GM23338 (cell line): Measurements from ENCODE around the gene VPREB3.

ENCODE experiments used
- CREB1 ChIP-seq: fragments of 250-450 bp; sonication (Bioruptor Pico); IDR thresholded peaks from 2 replicates; pipeline ENCODE4 v1.5.0; 2020; ENCODE audit warnings: low read depth, mild to moderate bottlenecking, moderate library complexity
- EZH2 ChIP-seq: fragments of 200-600 bp; sonication (generic); IDR thresholded peaks from one replicate; pipeline ENCODE4 v1.8.0; 2017; ENCODE audit warnings: antibody characterized with exemption, mild to moderate bottlenecking, low read depth; ENCODE audit not compliant: unreplicated experiment
- TF ChIP-seq, protein P1 (sequence below), 2 experiments: fragments of 200-600 bp in 1 of 2; sonication (generic) in 1 of 2; conservative IDR thresholded peaks; 2 replicates each; pipeline versions ENCODE4 v1.5.1 to v1.6.1; 2016 to 2017; ENCODE audit warnings: antibody characterized with exemption in 2 of 2, low read depth in 2 of 2, mild to moderate bottlenecking in 2 of 2, moderate library complexity in 1 of 2
- TF ChIP-seq, protein P2 (sequence below): fragments of 250-450 bp; sonication (Bioruptor Pico); IDR thresholded peaks from 2 replicates; pipeline ENCODE4 v1.5.0; 2020; ENCODE audit warnings: mild to moderate bottlenecking, moderate library complexity

DNA sequence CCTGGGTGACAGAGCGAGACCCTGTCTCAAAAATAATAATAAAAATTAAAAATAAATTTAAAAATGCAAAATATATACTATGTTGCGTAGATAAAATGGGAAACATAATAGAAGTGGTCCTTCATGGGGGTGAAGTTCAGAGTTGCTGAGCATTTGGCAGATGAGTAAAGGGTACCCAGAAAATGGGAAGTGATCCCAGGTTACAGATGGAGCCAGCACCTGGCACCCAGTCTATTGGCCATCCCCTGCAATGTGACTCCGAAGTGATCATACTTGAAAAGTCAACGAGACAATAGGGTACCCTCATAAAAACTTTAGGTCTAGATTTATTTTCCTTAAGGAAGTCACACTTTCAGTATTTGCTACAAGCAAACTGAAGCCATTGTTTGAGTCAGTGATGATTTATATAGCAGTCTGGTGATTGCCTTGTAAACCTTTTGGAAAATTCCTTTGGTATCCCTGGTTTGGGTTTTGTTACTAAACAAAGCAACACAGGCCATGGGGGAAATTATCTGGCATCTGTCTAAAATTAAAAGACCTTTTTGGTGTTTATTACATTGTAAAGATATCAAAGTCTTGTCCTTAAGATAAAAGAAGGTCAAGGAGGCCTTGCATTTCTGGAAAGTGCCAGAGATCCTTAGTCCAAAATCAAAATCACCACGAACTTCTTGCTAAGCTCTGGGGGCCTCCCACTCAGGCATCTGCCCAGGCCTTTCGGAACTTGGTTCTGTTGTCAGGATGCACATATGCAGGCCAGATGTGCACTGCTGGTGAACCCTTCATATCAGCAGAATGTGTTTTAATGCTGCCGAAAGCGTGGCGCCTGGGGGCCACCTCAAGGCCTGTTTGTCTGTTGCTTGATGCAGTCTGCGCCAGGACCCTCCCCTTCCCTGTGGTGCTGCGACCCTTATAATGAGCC, 36.9 kb upstream of the VPREB3 start:
- TF ChIP-seq CREB1 (CRISPR knock-in tag) (no peak), EZH2 (no peak)
- TF ChIP-seq, protein P1, sequence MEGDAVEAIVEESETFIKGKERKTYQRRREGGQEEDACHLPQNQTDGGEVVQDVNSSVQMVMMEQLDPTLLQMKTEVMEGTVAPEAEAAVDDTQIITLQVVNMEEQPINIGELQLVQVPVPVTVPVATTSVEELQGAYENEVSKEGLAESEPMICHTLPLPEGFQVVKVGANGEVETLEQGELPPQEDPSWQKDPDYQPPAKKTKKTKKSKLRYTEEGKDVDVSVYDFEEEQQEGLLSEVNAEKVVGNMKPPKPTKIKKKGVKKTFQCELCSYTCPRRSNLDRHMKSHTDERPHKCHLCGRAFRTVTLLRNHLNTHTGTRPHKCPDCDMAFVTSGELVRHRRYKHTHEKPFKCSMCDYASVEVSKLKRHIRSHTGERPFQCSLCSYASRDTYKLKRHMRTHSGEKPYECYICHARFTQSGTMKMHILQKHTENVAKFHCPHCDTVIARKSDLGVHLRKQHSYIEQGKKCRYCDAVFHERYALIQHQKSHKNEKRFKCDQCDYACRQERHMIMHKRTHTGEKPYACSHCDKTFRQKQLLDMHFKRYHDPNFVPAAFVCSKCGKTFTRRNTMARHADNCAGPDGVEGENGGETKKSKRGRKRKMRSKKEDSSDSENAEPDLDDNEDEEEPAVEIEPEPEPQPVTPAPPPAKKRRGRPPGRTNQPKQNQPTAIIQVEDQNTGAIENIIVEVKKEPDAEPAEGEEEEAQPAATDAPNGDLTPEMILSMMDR (conservative IDR thresholded peaks at IDR 0.05; ENCODE audit: low read depth in 2 of 2) = no peak
- TF ChIP-seq, protein P2, sequence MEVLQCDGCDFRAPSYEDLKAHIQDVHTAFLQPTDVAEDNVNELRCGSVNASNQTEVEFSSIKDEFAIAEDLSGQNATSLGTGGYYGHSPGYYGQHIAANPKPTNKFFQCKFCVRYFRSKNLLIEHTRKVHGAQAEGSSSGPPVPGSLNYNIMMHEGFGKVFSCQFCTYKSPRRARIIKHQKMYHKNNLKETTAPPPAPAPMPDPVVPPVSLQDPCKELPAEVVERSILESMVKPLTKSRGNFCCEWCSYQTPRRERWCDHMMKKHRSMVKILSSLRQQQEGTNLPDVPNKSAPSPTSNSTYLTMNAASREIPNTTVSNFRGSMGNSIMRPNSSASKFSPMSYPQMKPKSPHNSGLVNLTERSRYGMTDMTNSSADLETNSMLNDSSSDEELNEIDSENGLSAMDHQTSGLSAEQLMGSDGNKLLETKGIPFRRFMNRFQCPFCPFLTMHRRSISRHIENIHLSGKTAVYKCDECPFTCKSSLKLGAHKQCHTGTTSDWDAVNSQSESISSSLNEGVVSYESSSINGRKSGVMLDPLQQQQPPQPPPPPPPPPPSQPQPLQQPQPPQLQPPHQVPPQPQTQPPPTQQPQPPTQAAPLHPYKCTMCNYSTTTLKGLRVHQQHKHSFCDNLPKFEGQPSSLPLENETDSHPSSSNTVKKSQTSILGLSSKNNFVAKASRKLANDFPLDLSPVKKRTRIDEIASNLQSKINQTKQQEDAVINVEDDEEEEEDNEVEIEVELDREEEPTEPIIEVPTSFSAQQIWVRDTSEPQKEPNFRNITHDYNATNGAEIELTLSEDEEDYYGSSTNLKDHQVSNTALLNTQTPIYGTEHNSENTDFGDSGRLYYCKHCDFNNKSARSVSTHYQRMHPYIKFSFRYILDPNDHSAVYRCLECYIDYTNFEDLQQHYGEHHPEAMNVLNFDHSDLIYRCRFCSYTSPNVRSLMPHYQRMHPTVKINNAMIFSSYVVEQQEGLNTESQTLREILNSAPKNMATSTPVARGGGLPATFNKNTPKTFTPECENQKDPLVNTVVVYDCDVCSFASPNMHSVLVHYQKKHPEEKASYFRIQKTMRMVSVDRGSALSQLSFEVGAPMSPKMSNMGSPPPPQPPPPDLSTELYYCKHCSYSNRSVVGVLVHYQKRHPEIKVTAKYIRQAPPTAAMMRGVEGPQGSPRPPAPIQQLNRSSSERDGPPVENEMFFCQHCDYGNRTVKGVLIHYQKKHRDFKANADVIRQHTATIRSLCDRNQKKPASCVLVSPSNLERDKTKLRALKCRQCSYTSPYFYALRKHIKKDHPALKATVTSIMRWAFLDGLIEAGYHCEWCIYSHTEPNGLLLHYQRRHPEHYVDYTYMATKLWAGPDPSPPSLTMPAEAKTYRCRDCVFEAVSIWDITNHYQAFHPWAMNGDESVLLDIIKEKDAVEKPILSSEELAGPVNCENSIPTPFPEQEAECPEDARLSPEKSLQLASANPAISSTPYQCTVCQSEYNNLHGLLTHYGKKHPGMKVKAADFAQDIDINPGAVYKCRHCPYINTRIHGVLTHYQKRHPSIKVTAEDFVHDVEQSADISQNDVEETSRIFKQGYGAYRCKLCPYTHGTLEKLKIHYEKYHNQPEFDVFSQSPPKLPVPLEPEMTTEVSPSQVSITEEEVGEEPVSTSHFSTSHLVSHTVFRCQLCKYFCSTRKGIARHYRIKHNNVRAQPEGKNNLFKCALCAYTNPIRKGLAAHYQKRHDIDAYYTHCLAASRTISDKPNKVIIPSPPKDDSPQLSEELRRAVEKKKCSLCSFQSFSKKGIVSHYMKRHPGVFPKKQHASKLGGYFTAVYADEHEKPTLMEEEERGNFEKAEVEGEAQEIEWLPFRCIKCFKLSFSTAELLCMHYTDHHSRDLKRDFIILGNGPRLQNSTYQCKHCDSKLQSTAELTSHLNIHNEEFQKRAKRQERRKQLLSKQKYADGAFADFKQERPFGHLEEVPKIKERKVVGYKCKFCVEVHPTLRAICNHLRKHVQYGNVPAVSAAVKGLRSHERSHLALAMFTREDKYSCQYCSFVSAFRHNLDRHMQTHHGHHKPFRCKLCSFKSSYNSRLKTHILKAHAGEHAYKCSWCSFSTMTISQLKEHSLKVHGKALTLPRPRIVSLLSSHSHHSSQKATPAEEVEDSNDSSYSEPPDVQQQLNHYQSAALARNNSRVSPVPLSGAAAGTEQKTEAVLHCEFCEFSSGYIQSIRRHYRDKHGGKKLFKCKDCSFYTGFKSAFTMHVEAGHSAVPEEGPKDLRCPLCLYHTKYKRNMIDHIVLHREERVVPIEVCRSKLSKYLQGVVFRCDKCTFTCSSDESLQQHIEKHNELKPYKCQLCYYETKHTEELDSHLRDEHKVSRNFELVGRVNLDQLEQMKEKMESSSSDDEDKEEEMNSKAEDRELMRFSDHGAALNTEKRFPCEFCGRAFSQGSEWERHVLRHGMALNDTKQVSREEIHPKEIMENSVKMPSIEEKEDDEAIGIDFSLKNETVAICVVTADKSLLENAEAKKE (CRISPR knock-in tag) = no peak
